Mesenchymal stem cell (in vitro differentiated cells and primary cell): ENCODE results near the gene EDC3.
"Not testable (repeated sequence)": the region's sequence is repeated elsewhere in the genome, so short reads cannot be mapped to it uniquely, and the experiment has no call there.

Experiments
- DNase-seq: peaks from one replicate; pipeline ENCODE4 v3.0.0-alpha.2; 2013
- H2AFZ ChIP-seq: one replicate; pipeline ENCODE4 v1.6.1; 2013; ENCODE audit warnings: low read depth, mild to moderate bottlenecking, control low read depth, inconsistent platforms, low read length, moderate library complexity
- H2AK5ac ChIP-seq: 2 replicates; pipeline ENCODE4 v1.6.1; 2013; ENCODE audit warnings: low read length, moderate library complexity, mild to moderate bottlenecking, inconsistent platforms; ENCODE audit not compliant: severe bottlenecking
- H2BK120ac ChIP-seq: one replicate; pipeline ENCODE4 v1.6.1; 2013; ENCODE audit warnings: low read depth, mild to moderate bottlenecking, inconsistent platforms, low read length, moderate library complexity
- H2BK12ac ChIP-seq, 2 experiments: one replicate each; pipeline ENCODE4 v1.6.1; 2013; ENCODE audit warnings: inconsistent platforms in 2 of 2, low read length in 2 of 2, mild to moderate bottlenecking in 2 of 2, moderate library complexity in 2 of 2, control low read depth in 1 of 2
- H2BK15ac ChIP-seq: one replicate; pipeline ENCODE4 v1.6.1; 2013; ENCODE audit warnings: mild to moderate bottlenecking, low read depth, inconsistent platforms; ENCODE audit not compliant: poor library complexity, severe bottlenecking
- H2BK5ac ChIP-seq: 2 replicates; pipeline ENCODE4 v1.6.1; 2013; ENCODE audit warnings: low read depth, mild to moderate bottlenecking, low read length, control low read depth, inconsistent platforms; ENCODE audit not compliant: poor library complexity, severe bottlenecking
- H3K14ac ChIP-seq, 2 experiments: one replicate each; pipeline ENCODE4 v1.6.1; 2013; ENCODE audit warnings: inconsistent platforms in 2 of 2, low read length in 2 of 2, control low read depth in 1 of 2, mild to moderate bottlenecking in 1 of 2, moderate library complexity in 1 of 2
- H3K18ac ChIP-seq, 2 experiments: one replicate each; pipeline ENCODE4 v1.6.1; 2013; ENCODE audit warnings: inconsistent platforms in 2 of 2, low read length in 2 of 2, control low read depth in 1 of 2, low read depth in 1 of 2, mild to moderate bottlenecking in 1 of 2
- H3K23ac ChIP-seq, 2 experiments: one replicate each; pipeline ENCODE4 v1.6.1; 2013; ENCODE audit warnings: inconsistent platforms in 2 of 2, low read length in 2 of 2, mild to moderate bottlenecking in 2 of 2, moderate library complexity in 2 of 2, control low read depth in 1 of 2
- H3K27ac ChIP-seq: 2 replicates; pipeline ENCODE4 v1.5.1; 2013; ENCODE audit warnings: mild to moderate bottlenecking, moderate library complexity, low read length, control low read depth, inconsistent platforms; ENCODE audit not compliant: poor library complexity, severe bottlenecking
- H3K27me3 ChIP-seq, 2 experiments: 2 replicates each; pipeline versions ENCODE4 v1.6.1 to v1.7.0; 2013; ENCODE audit warnings: low read length in 2 of 2, mild to moderate bottlenecking in 2 of 2, moderate library complexity in 2 of 2, control low read depth in 1 of 2, inconsistent platforms in 1 of 2; ENCODE audit not compliant: control insufficient read depth in 1 of 2, insufficient read depth in 1 of 2
- H3K36me3 ChIP-seq, 2 experiments: 2 replicates each; pipeline versions ENCODE4 v1.6.1 to v1.7.0; 2013; ENCODE audit warnings: low read length in 2 of 2, control low read depth in 1 of 2, inconsistent platforms in 1 of 2, low read depth in 1 of 2, mild to moderate bottlenecking in 1 of 2; ENCODE audit not compliant: insufficient read depth in 2 of 2, control insufficient read depth in 1 of 2
- H3K4ac ChIP-seq, 2 experiments: one replicate each; pipeline ENCODE4 v1.6.1; 2013; ENCODE audit warnings: inconsistent platforms in 2 of 2, low read length in 2 of 2, mild to moderate bottlenecking in 2 of 2, moderate library complexity in 2 of 2, control low read depth in 1 of 2, low read depth in 1 of 2
- H3K4me1 ChIP-seq: 2 replicates; pipeline ENCODE4 v1.6.1; 2013; ENCODE audit warnings: low read depth, low read length, control low read depth; ENCODE audit not compliant: control insufficient read depth, insufficient read depth
- H3K4me2 ChIP-seq: 2 replicates; pipeline ENCODE4 v1.6.1; 2013; ENCODE audit warnings: low read length, mild to moderate bottlenecking, inconsistent platforms; ENCODE audit not compliant: poor library complexity, severe bottlenecking
- H3K4me3 ChIP-seq, 2 experiments: 2 replicates each; pipeline versions ENCODE4 v1.5.1 to v1.7.0; 2013; ENCODE audit warnings: low read length in 2 of 2, mild to moderate bottlenecking in 2 of 2, control low read depth in 1 of 2, low read depth in 1 of 2; ENCODE audit not compliant: insufficient read depth in 1 of 2
- H3K79me1 ChIP-seq: replicated peaks from 2 replicates; pipeline ENCODE4 v1.6.1; 2013; ENCODE audit warnings: mild to moderate bottlenecking, control low read depth, low read length, inconsistent platforms; ENCODE audit not compliant: poor library complexity, severe bottlenecking
- H3K9ac ChIP-seq: 2 replicates; pipeline ENCODE4 v1.7.0; 2013; ENCODE audit warnings: mild to moderate bottlenecking, low read length, moderate library complexity
- H3K9me3 ChIP-seq: 2 replicates; pipeline ENCODE4 v1.7.0; 2013; ENCODE audit warnings: mild to moderate bottlenecking, low read length; ENCODE audit not compliant: control insufficient read depth
- H4K8ac ChIP-seq: one replicate; pipeline ENCODE4 v1.6.1; 2013; ENCODE audit warnings: inconsistent platforms, mild to moderate bottlenecking, low read length, moderate library complexity
- H4K91ac ChIP-seq: one replicate; pipeline ENCODE4 v1.6.1; 2013; ENCODE audit warnings: mild to moderate bottlenecking, low read length, inconsistent platforms
- WGBS: methylation state at CpG from one replicate; pipeline ENCODE4 v1.1.7; 2013; ENCODE audit warnings: mixed read lengths; 5-methylcytosine and 5-hydroxymethylcytosine counted together

Gene EDC3

DNA sequence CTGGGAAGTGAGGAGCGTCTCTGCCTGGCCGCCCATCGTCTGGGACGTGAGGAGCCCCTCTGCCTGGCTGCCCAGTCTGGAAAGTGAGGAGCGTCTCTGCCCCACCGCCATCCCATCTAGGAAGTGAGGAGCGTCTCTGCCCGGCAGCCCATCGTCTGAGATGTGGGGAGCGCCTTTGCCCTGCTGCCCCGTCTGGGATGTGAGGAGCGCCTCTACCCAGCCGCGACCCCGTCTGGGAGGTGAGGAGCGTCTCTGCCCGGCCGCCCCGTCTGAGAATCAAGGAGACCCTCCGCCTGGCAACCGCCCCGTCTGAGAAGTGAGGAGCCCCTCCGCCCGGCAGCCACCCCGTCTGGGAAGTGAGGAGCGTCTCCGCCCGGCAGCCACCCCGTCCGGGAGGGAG lies 32.9 kb upstream of the EDC3 start:
- H3K27ac ChIP-seq, H4K91ac ChIP-seq, H2BK120ac ChIP-seq, DNase-seq, H2BK15ac ChIP-seq, H3K18ac ChIP-seq, H3K9ac ChIP-seq, H4K8ac ChIP-seq, H3K4ac ChIP-seq, H2BK12ac ChIP-seq, H3K9me3 ChIP-seq, H2AFZ ChIP-seq, H3K23ac ChIP-seq, H3K36me3 ChIP-seq, H2BK5ac ChIP-seq, H3K4me3 ChIP-seq, H2AK5ac ChIP-seq, H3K4me2 ChIP-seq, H3K14ac ChIP-seq, H3K79me1 ChIP-seq: not testable (repeated sequence)
- Histone ChIP-seq H3K4me1 (peaks cover 14% of the 10 kb centered on the region), H3K27me3 (peaks cover 68 to 82% of the 10 kb centered on the region in 2 experiments)
- WGBS: 100% methylated on average over 7 of the region's 30 CpGs

- no peak overlapping the region for H2BK15ac ChIP-seq
- peak overlapping the region in 1 of 2 experiments; percentile 71 for H2BK12ac ChIP-seq
- peak overlapping the region in 1 of 2 experiments; percentile 22 for H3K14ac ChIP-seq
- no peak overlapping the region for H3K23ac ChIP-seq
- no peak overlapping the region for H3K27ac ChIP-seq
- no peak overlapping the region for H4K8ac ChIP-seq
- no peaks in the 10 kb centered on the region for H3K9me3 ChIP-seq
- no peak overlapping the region for H3K4me3 ChIP-seq
- no peaks in the 10 kb centered on the region for H3K36me3 ChIP-seq
- H3K9ac ChIP-seq: no peak overlapping the region
- WGBS: 96% methylated on average over 6 of the region's 7 CpGs
- H4K91ac ChIP-seq: no peak overlapping the region
- peak overlapping the region in 1 of 2 experiments; percentile 65 for H3K18ac ChIP-seq
- peaks cover 70 to 82% of the 10 kb centered on the region in 2 experiments for H3K27me3 ChIP-seq
- H3K4ac ChIP-seq: no peak overlapping the region
- no peak for DNase-seq
- peaks cover 14% of the 10 kb centered on the region for H3K4me1 ChIP-seq
- no peaks in the 10 kb centered on the region for H3K79me1 ChIP-seq
- no peak overlapping the region for H3K4me2 ChIP-seq
- H2AK5ac ChIP-seq: no peak overlapping the region
- H2BK120ac ChIP-seq: no peak overlapping the region
- H2AFZ ChIP-seq: no peak overlapping the region
- H2BK5ac ChIP-seq: no peak overlapping the region
These were observed 31.9 kb upstream of the EDC3 start for GRCh38 chr15:74727727-74728126.

DNA sequence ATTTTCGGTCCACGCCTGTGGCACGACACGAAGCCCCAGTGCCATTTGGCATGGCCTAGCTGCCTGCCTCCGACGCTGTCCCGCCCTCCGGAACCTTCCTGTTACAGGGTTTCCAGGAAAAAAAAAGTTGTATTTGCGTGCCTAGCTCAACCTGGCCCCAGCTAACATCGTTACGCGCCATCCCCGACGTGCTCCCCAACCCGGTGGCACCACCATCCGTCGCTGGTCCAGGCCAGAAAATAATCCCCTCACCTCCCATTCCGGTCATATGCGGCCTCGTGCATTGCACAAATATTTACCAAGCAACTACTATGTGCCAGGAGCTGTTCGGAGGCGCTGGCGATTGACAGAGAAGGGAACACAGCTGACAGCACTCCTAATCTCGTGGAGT lies 30.9 kb upstream of the EDC3 start:
- Histone ChIP-seq H3K23ac (no peak overlapping the region), H3K9me3 (no peaks in the 10 kb centered on the region), H3K9ac (no peak overlapping the region), H3K27ac (no peak overlapping the region), H3K79me1 (no peaks in the 10 kb centered on the region), H2BK15ac (peak overlapping the region; percentile 49), H2AK5ac (no peak overlapping the region), H2BK12ac (peak overlapping the region in 1 of 2 experiments; percentile 23), H3K4me3 (peak overlapping the region in 1 of 2 experiments; percentile 73), H3K14ac (peak overlapping the region in 1 of 2 experiments; percentile 13), H2BK120ac (no peak overlapping the region), H4K91ac (peak overlapping the region; percentile 6), H2AFZ (no peak overlapping the region), H3K18ac (peak overlapping the region in 1 of 2 experiments; percentile 22), H3K4me1 (peaks cover 14% of the 10 kb centered on the region), H4K8ac (peak overlapping the region; percentile 35), H3K4ac (no peak overlapping the region), H2BK5ac (no peak overlapping the region), H3K27me3 (peaks cover 75 to 82% of the 10 kb centered on the region in 2 experiments), H3K36me3 (no peaks in the 10 kb centered on the region), H3K4me2 (peak overlapping the region; percentile 81)
- DNase-seq: no peak
- WGBS: 86% methylated on average over 24 of the region's 24 CpGs

DNA sequence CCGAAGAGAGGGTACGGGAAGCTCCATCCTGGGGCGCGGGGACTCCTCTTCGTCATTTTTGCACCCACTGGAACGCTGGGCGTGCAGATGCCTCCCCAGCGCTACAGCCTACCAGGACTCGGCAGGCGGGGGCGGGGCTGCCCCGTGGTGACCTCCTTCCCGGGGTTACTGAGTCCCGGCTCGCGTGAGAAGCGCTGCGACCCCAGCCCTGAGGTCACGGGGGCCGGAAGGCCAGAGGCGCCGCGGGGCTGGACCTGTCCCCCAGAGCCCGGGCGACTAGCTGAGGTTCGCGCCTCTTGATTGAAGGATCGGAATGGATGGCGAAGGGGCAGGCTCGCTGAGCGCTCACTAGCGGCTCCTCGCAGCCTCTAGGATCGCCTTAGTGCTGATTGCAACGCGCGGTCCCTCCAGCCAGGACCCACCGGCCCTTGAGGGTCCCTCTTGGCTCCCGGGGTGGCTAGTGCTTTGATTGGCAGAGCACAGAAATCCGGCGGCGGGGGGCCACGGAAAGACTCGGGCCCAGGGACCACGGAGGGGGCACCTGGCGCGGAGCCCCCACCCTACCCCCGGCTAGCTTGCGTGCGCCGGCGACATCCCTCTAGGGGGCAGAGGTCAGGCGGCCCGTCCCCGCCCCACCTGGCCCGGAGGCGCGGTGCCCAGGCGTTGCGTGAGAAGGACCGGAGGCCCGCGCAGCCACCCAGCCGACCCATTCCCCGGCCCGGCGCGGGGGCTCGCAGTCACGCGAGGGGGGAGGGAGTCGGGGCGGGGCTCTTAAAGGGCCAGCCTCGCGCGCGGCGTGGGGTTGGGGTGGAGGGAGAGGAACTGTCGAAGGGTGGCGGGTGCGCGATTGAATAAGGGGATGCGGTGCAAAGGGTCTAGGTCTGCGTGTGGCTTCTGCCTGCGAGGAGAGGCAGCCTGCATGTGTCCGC lies 30.3 kb upstream of the EDC3 start:
- Histone ChIP-seq H4K8ac (peak overlapping the region; percentile 35), H2BK15ac (peak overlapping the region; percentile 49), H2BK5ac (no peak overlapping the region), H3K4me3 (peak overlapping the region; percentile 45 to 73), H3K27me3 (peaks cover 76 to 82% of the 10 kb centered on the region in 2 experiments), H3K4me1 (peaks cover 14% of the 10 kb centered on the region), H3K36me3 (peaks cover 0 to 3% of the 10 kb centered on the region in 2 experiments), H2BK12ac (peak overlapping the region in 1 of 2 experiments; percentile 23), H3K23ac (no peak overlapping the region), H3K9me3 (no peaks in the 10 kb centered on the region), H3K9ac (peak overlapping the region; percentile 32), H3K14ac (peak overlapping the region in 1 of 2 experiments; percentile 13), H2BK120ac (no peak overlapping the region), H3K27ac (no peak overlapping the region), H2AFZ (peak overlapping the region; percentile 74), H3K18ac (peak overlapping the region; percentile 22 to 27), H3K4ac (no peak overlapping the region), H4K91ac (peak overlapping the region; percentile 30), H3K4me2 (peak overlapping the region; percentile 81), H2AK5ac (no peak overlapping the region), H3K79me1 (no peaks in the 10 kb centered on the region)
- peak; percentile 60 for DNase-seq
- 3% methylated on average over 76 of the region's 86 CpGs for WGBS
